ENCODE measurements around the gene CCDC18.

Gene CCDC18

GRCh38 chr1:93321720-93322119 lies 141.2 kb downstream of the CCDC18 start:
- no peak for DNase-seq

- DNase-seq: peak; percentile 56
These were observed 141.8 kb downstream of the CCDC18 start for GRCh38 chr1:93322349-93322748.

- no peak for DNase-seq
These were observed 142.8 kb downstream of the CCDC18 start for GRCh38 chr1:93323185-93323820.

- DNase-seq: peak; percentile 41
These were observed 144.3 kb downstream of the CCDC18 start for GRCh38 chr1:93324486-93325464.
